Thymus (tissue), 11 donors: ENCODE measurements around the gene KIAA2012. TPM values are rescaled to one million over a fixed set of nuclear protein-coding genes. Genes with fewer than 3 reads are reported as not detected.

Source experiments
- DNase-seq, 9 donors: peaks; one replicate each; pipeline ENCODE4 v3.0.0-alpha.2; 2013; ENCODE audit warnings: low spot score in 9 of 9, low read depth in 6 of 9, missing footprints in 1 of 9
- H3K27ac ChIP-seq, 2 donors: one replicate each; pipeline ENCODE4 v1.5.1; 2013; ENCODE audit warnings: control low read depth in 1 of 2, low read depth in 1 of 2, low read length in 1 of 2, mild to moderate bottlenecking in 1 of 2, moderate library complexity in 1 of 2
- H3K27me3 ChIP-seq, 2 donors: one replicate each; pipeline ENCODE4 v1.5.1; 2013; ENCODE audit warnings: low read length in 1 of 2; ENCODE audit not compliant: control insufficient read depth in 2 of 2, insufficient read depth in 1 of 2
- H3K36me3 ChIP-seq, 2 donors: one replicate each; pipeline ENCODE4 v1.5.1; 2013; ENCODE audit warnings: low read length in 1 of 2, mild to moderate bottlenecking in 1 of 2, moderate library complexity in 1 of 2; ENCODE audit not compliant: control insufficient read depth in 2 of 2, insufficient read depth in 2 of 2
- H3K4me1 ChIP-seq, 2 donors: one replicate each; pipeline ENCODE4 v1.5.1; 2013; ENCODE audit warnings: low read length in 2 of 2; ENCODE audit not compliant: control insufficient read depth in 2 of 2, insufficient read depth in 2 of 2
- H3K4me3 ChIP-seq, 2 donors: one replicate each; pipeline ENCODE4 v1.5.1; 2013; ENCODE audit warnings: low read length in 2 of 2, control low read depth in 1 of 2, mild to moderate bottlenecking in 1 of 2
- H3K9me3 ChIP-seq, 2 donors: one replicate each; pipeline ENCODE4 v1.5.1; 2013; ENCODE audit warnings: low read length in 1 of 2, mild to moderate bottlenecking in 1 of 2; ENCODE audit not compliant: control insufficient read depth in 2 of 2, insufficient read depth in 1 of 2
- WGBS: extraction: QIAGEN DNeasy Blood & Tissue Kit; methylation state at CpG from one replicate; pipeline ENCODE4 v1.1.7; 2013; 5-methylcytosine and 5-hydroxymethylcytosine counted together
- polyA plus RNA-seq: library from polyadenylated mRNA; stranded (reverse); fragments of 200-250 nt; gene quantifications from one replicate; pipeline ENCODE4 v1.2.3, GENCODE V29; 2013
- total RNA-seq: library from RNA; stranded (reverse); fragments of 120-200 nt; gene quantifications from one replicate; pipeline ENCODE4 v1.2.4, GENCODE V29; 2013
- donor health status: healthy.

The KIAA2012 gene
- total and polyA plus RNA-seq, 2 donors: 0.05 to 0.19 TPM

GRCh38 chr2:202090530-202090929 lies 17.5 kb downstream of the KIAA2012 start:
- WGBS: 95% methylated on average over 7 of the region's 7 CpGs
- H3K4me3 ChIP-seq: no peak overlapping the region
- DNase-seq: no peak
- no peaks in the 10 kb centered on the region for H3K27me3 ChIP-seq
- no peak overlapping the region for H3K27ac ChIP-seq
- no peaks in the 10 kb centered on the region for H3K9me3 ChIP-seq
- H3K36me3 ChIP-seq: no peaks in the 10 kb centered on the region
- H3K4me1 ChIP-seq: no peaks in the 10 kb centered on the region

GRCh38 chr2:202091476-202091875 lies 18.4 kb downstream of the KIAA2012 start:
- 58% methylated on average over 6 of the region's 6 CpGs for WGBS
- no peaks in the 10 kb centered on the region for H3K9me3 ChIP-seq
- H3K4me1 ChIP-seq: no peaks in the 10 kb centered on the region
- DNase-seq: no peak
- H3K4me3 ChIP-seq: no peak overlapping the region
- H3K36me3 ChIP-seq: no peaks in the 10 kb centered on the region
- H3K27ac ChIP-seq: no peak overlapping the region
- no peaks in the 10 kb centered on the region for H3K27me3 ChIP-seq

- H3K36me3 ChIP-seq: no peaks in the 10 kb centered on the region
- no peak overlapping the region for H3K4me3 ChIP-seq
- DNase-seq: no peak
- no peaks in the 10 kb centered on the region for H3K4me1 ChIP-seq
- no peaks in the 10 kb centered on the region for H3K27me3 ChIP-seq
- no peak overlapping the region for H3K27ac ChIP-seq
- WGBS: 98% methylated on average over 3 of the region's 3 CpGs
- no peaks in the 10 kb centered on the region for H3K9me3 ChIP-seq
These were observed 21.5 kb downstream of the KIAA2012 start for GRCh38 chr2:202094426-202094986.

- no peaks in the 10 kb centered on the region for H3K9me3 ChIP-seq
- no peak overlapping the region for H3K4me3 ChIP-seq
- H3K27me3 ChIP-seq: no peaks in the 10 kb centered on the region
- no peak overlapping the region for H3K27ac ChIP-seq
- H3K36me3 ChIP-seq: no peaks in the 10 kb centered on the region
- no peaks in the 10 kb centered on the region for H3K4me1 ChIP-seq
- no peak for DNase-seq
These were observed 22.2 kb downstream of the KIAA2012 start for GRCh38 chr2:202095235-202095634.

GRCh38 chr2:202096736-202097135 lies 23.7 kb downstream of the KIAA2012 start:
- Histone ChIP-seq H3K27ac (no peak overlapping the region), H3K36me3 (no peaks in the 10 kb centered on the region), H3K9me3 (no peaks in the 10 kb centered on the region), H3K27me3 (no peaks in the 10 kb centered on the region), H3K4me3 (no peak overlapping the region), H3K4me1 (no peaks in the 10 kb centered on the region)
- WGBS: 65% methylated on average over 3 of the region's 3 CpGs
- no peak for DNase-seq

GRCh38 chr2:202098291-202098690 lies 25.2 kb downstream of the KIAA2012 start:
- no peaks in the 10 kb centered on the region for H3K9me3 ChIP-seq
- 95% methylated on average over 3 of the region's 3 CpGs for WGBS
- no peaks in the 10 kb centered on the region for H3K27me3 ChIP-seq
- no peaks in the 10 kb centered on the region for H3K4me1 ChIP-seq
- H3K36me3 ChIP-seq: no peaks in the 10 kb centered on the region
- no peak for DNase-seq
- H3K27ac ChIP-seq: no peak overlapping the region
- no peak overlapping the region for H3K4me3 ChIP-seq

GRCh38 chr2:202099515-202099914 lies 26.5 kb downstream of the KIAA2012 start:
- H3K36me3 ChIP-seq: no peaks in the 10 kb centered on the region
- 95% methylated on average over 7 of the region's 7 CpGs for WGBS

GRCh38 chr2:202100176-202100575 lies 27.1 kb downstream of the KIAA2012 start:
- Histone ChIP-seq H3K4me1 (no peaks in the 10 kb centered on the region), H3K4me3 (no peak overlapping the region), H3K36me3 (no peaks in the 10 kb centered on the region), H3K9me3 (peaks cover 0 to 4% of the 10 kb centered on the region in 2 donors), H3K27me3 (no peaks in the 10 kb centered on the region), H3K27ac (no peak overlapping the region)
- no peak for DNase-seq
- WGBS: 13% methylated on average over 4 of the region's 4 CpGs

More at GRCh38 chr2:202099515-202099914, 26.5 kb downstream of the KIAA2012 start:
- no peaks in the 10 kb centered on the region for H3K27me3 ChIP-seq
- H3K4me3 ChIP-seq: no peak overlapping the region
- peaks cover 0 to 4% of the 10 kb centered on the region in 2 donors for H3K9me3 ChIP-seq
- H3K4me1 ChIP-seq: no peaks in the 10 kb centered on the region
- no peak overlapping the region for H3K27ac ChIP-seq
- DNase-seq: no peak

GRCh38 chr2:202101026-202101579 lies 28.0 kb downstream of the KIAA2012 start:
- DNase-seq: no peak
- Histone ChIP-seq H3K27ac (no peak overlapping the region), H3K9me3 (peaks cover 0 to 4% of the 10 kb centered on the region in 2 donors), H3K4me3 (no peak overlapping the region), H3K4me1 (no peaks in the 10 kb centered on the region), H3K36me3 (no peaks in the 10 kb centered on the region), H3K27me3 (no peaks in the 10 kb centered on the region)
- WGBS: 94% methylated on average over 3 of the region's 3 CpGs
